PFSK-1 (cell line): Measurements from ENCODE around the gene AKT2.

ENCODE experiments used
- FOXP2 ChIP-seq: optimal IDR thresholded peaks from 2 replicates; pipeline ENCODE3; 2011; ENCODE audit warnings: borderline replicate concordance, control low read depth, inconsistent platforms; ENCODE audit not compliant: insufficient read depth; ENCODE audit errors: extremely low read length, extremely low read depth
- POLR2AphosphoS5 ChIP-seq: IDR thresholded peaks from 2 replicates; pipeline ENCODE4 v1.6.1; 2012; ENCODE audit warnings: low read depth, mild to moderate bottlenecking, control low read depth, low read length, moderate library complexity
- SIN3A ChIP-seq: IDR thresholded peaks from 2 replicates; pipeline ENCODE4 v1.6.1; 2012; ENCODE audit warnings: mild to moderate bottlenecking, low read length, moderate library complexity, borderline replicate concordance; ENCODE audit not compliant: insufficient read depth
- TAF1 ChIP-seq: IDR thresholded peaks from 2 replicates; pipeline ENCODE4 v1.6.1; 2012; ENCODE audit warnings: low read length, control low read depth, borderline replicate concordance; ENCODE audit not compliant: insufficient read depth
- TF ChIP-seq, protein P1 (sequence below), 2 experiments: IDR thresholded peaks; 2 replicates each; pipeline versions ENCODE4 v1.6.1 to v1.8.0; 2011 to 2012; ENCODE audit warnings: low read depth in 2 of 2, low read length in 2 of 2, control low read depth in 1 of 2, inconsistent platforms in 1 of 2, mild to moderate bottlenecking in 1 of 2, moderate library complexity in 1 of 2; ENCODE audit not compliant: insufficient read depth in 1 of 2

AKT2 gene

DNA sequence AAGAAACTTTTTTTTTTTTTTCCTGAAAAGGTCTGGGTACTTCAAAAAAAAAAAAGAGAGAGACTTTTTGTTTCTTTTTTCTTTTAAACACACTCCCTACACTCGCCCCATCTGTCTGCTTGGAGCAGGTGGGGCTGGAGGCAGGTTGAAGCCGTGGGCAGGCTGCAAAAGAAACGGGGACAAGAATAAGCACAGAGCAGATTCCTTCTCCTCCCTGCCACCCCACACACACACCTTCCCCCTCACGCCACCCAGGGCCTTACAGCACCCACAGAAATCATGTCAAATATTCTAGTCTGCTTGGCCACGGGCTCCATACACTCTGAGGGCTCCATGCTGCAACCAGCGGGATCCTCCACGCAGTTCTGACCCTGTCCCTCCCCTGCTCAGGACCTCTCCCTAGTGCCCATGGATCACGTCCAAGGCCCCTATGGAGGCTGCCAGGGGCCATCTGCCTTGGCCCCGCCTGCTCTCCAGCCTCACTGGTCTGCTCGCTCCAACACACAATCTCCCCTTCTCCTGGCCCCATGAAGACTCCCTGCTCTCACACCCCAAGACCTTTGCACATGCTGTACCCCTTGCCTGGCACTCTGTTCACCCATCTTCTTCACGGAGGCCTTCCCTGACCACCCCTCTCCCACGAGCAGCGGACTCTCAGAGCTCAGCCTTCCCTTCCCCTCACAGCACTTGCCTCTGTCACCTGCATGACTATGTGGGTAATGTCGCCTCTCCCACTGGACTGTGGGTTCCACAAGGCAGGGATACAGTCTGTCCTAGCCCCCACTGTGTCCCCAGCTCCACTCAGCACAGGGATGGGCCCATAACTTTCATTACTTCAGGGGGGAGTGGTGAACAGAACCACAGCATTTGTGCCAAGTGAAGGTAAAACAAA, 11.4 kb downstream of the AKT2 start:
- TF ChIP-seq SIN3A (no peak), POLR2AphosphoS5 (no peak), TAF1 (no peak), FOXP2 (no peak)
- TF ChIP-seq, protein P1, sequence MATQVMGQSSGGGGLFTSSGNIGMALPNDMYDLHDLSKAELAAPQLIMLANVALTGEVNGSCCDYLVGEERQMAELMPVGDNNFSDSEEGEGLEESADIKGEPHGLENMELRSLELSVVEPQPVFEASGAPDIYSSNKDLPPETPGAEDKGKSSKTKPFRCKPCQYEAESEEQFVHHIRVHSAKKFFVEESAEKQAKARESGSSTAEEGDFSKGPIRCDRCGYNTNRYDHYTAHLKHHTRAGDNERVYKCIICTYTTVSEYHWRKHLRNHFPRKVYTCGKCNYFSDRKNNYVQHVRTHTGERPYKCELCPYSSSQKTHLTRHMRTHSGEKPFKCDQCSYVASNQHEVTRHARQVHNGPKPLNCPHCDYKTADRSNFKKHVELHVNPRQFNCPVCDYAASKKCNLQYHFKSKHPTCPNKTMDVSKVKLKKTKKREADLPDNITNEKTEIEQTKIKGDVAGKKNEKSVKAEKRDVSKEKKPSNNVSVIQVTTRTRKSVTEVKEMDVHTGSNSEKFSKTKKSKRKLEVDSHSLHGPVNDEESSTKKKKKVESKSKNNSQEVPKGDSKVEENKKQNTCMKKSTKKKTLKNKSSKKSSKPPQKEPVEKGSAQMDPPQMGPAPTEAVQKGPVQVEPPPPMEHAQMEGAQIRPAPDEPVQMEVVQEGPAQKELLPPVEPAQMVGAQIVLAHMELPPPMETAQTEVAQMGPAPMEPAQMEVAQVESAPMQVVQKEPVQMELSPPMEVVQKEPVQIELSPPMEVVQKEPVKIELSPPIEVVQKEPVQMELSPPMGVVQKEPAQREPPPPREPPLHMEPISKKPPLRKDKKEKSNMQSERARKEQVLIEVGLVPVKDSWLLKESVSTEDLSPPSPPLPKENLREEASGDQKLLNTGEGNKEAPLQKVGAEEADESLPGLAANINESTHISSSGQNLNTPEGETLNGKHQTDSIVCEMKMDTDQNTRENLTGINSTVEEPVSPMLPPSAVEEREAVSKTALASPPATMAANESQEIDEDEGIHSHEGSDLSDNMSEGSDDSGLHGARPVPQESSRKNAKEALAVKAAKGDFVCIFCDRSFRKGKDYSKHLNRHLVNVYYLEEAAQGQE (IDR thresholded peaks at IDR 0.05; ENCODE audit: insufficient read depth in 1 of 2, low read depth in 2 of 2, low read length in 2 of 2), result no peak

DNA sequence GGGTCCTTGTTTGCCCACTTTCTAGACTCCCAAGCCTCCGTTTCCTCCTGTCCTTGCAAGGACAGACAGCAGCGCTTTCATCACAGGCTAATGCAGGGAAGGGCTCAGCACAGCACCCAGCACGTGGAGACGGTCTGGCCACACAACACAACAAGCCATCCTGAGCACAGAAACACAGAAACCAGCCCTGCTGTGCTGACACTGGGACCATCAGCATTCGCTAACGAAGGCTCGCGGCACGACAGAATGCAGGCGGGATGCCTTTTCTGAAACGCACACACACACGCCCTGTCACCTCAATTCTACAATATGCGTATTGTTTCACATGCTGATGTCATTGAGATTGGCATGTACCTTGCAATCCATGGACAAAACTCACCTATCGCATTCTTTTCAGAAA, 12.9 kb downstream of the AKT2 start:
- TF ChIP-seq SIN3A, result no peak
- TF ChIP-seq, protein P1 (IDR thresholded peaks at IDR 0.05; ENCODE audit: insufficient read depth in 1 of 2, low read depth in 2 of 2, low read length in 2 of 2), result no peak
- no peak for TF ChIP-seq TAF1
- no peak for TF ChIP-seq FOXP2
- TF ChIP-seq POLR2AphosphoS5, result no peak

DNA sequence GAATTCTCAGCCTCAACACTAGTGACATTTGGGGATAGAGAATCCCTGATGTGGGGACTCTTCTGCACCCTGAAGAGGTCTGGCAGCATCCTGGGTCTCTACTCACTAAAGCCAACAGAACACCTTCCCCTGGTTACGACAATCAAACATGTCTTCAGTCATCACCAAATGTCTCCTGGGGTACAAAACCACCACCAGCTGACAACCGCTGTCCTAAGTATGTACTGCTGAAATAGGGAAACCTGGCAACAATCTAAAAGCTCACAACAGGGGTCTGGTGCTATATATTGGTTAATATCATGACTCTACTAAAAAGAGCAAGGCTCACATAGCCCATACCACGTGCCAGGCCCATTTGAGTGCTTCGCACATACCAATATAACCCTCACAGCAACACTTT, 13.4 kb downstream of the AKT2 start:
- TF ChIP-seq SIN3A (no peak), TAF1 (no peak), FOXP2 (no peak)
- TF ChIP-seq, protein P1 (IDR thresholded peaks at IDR 0.05; ENCODE audit: insufficient read depth in 1 of 2, low read depth in 2 of 2, low read length in 2 of 2), result no peak

DNA sequence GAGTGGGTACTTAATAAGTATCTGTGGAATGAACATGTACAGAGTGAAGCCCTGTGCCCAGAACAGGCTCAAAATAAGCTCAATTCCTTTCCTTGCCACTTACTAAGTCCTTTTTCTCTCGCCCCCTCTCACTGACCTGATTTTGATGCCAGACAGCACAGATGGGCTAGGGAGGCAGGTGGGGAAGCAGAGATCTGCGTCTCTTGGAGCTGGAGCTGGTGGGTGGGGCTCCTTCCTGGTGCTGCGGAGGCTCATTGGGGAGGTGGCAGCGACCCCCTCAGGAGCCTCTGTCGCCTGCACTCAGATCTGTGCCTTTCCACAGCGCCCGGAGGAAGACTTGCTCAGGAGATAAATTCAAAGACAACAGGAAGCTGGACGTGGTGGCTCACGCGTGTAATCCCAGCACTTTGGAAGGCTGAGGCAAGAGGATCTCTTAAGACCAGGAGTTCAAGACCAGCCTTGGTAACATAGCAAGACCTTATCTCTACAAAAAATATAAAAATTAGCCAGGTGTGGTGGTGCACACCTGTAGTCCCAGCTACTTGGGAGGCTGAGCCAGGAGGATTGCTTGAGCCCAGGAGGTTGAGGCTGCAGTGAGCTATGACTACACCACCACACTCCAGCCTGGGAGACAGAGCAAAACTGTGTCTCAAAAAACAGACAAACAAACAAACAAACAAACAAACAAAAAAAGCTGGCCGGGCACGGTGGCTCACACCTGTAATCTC, 14.6 kb downstream of the AKT2 start:
- TF ChIP-seq FOXP2 (no peak), SIN3A (no peak), TAF1 (no peak), POLR2AphosphoS5 (no peak)
- TF ChIP-seq, protein P1 (IDR thresholded peaks at IDR 0.05; ENCODE audit: insufficient read depth in 1 of 2, low read depth in 2 of 2, low read length in 2 of 2), result no peak
